H9 (cell line): ENCODE measurements around the gene COL5A2. TPM values are rescaled to one million over a fixed set of nuclear protein-coding genes. Genes with fewer than 3 reads are reported as not detected.
A peak's percentile ranks its signal among the peaks of the same experiment; 100 is the strongest.

Experiments used
- DNase-seq: peaks from one replicate; pipeline ENCODE4 v3.0.0-alpha.2; 2017
- H2AFZ ChIP-seq: one replicate; pipeline ENCODE4 v1.6.1; 2013; ENCODE audit warnings: mild to moderate bottlenecking, low read length, control low read depth, moderate library complexity
- H2AK5ac ChIP-seq: 2 replicates; pipeline ENCODE4 v1.6.1; 2013; ENCODE audit warnings: low read length, control low read depth, mixed read lengths; ENCODE audit not compliant: insufficient read length
- H2BK120ac ChIP-seq: one replicate; pipeline ENCODE4 v1.6.1; 2013; ENCODE audit warnings: low read depth, mild to moderate bottlenecking, low read length, control low read depth, inconsistent platforms; ENCODE audit not compliant: poor library complexity, severe bottlenecking
- H2BK12ac ChIP-seq: 2 replicates; pipeline ENCODE4 v1.6.1; 2013; ENCODE audit warnings: low read length, control low read depth, mixed read lengths, low read depth; ENCODE audit not compliant: insufficient read length
- H2BK15ac ChIP-seq: 2 replicates; pipeline ENCODE4 v1.6.1; 2013; ENCODE audit warnings: low read depth, low read length, control low read depth
- H2BK20ac ChIP-seq: one replicate; pipeline ENCODE4 v1.6.1; 2013; ENCODE audit warnings: low read depth, mild to moderate bottlenecking, low read length, control low read depth, inconsistent platforms; ENCODE audit not compliant: poor library complexity, severe bottlenecking
- H2BK5ac ChIP-seq: 2 replicates; pipeline ENCODE4 v1.6.1; 2013; ENCODE audit warnings: low read length, control low read depth, mixed read lengths; ENCODE audit not compliant: insufficient read length
- H3K14ac ChIP-seq: 2 replicates; pipeline ENCODE4 v1.6.1; 2013; ENCODE audit warnings: low read length, control low read depth; ENCODE audit not compliant: insufficient read depth
- H3K18ac ChIP-seq: 2 replicates; pipeline ENCODE4 v1.6.1; 2013; ENCODE audit warnings: low read depth, mild to moderate bottlenecking, mixed read lengths, low read length, control low read depth; ENCODE audit not compliant: insufficient read length
- H3K23ac ChIP-seq: 2 replicates; pipeline ENCODE4 v1.6.1; 2013; ENCODE audit warnings: low read length, control low read depth, mixed read lengths, low read depth; ENCODE audit not compliant: insufficient read length
- H3K23me2 ChIP-seq: 2 replicates; pipeline ENCODE4 v1.6.1; 2013; ENCODE audit warnings: low read depth, mild to moderate bottlenecking, mixed read lengths, low read length, control low read depth; ENCODE audit not compliant: insufficient read length, poor library complexity, severe bottlenecking
- H3K27ac ChIP-seq: 2 replicates; pipeline ENCODE4 v1.5.1; 2013; ENCODE audit warnings: low read length, control low read depth, mixed read lengths, low read depth; ENCODE audit not compliant: insufficient read length
- H3K27me3 ChIP-seq: 2 replicates; pipeline ENCODE4 v1.6.1; 2013; ENCODE audit warnings: low read length, control low read depth, inconsistent platforms; ENCODE audit not compliant: insufficient read depth
- H3K4ac ChIP-seq: 2 replicates; pipeline ENCODE4 v1.6.1; 2013; ENCODE audit warnings: low read depth, mild to moderate bottlenecking, control low read depth, inconsistent platforms, low read length, moderate library complexity
- H3K4me1 ChIP-seq: 2 replicates; pipeline ENCODE4 v1.6.1; 2013; ENCODE audit warnings: low read length, control low read depth, inconsistent platforms; ENCODE audit not compliant: insufficient read depth
- H3K4me2 ChIP-seq: 2 replicates; pipeline ENCODE4 v1.6.1; 2013; ENCODE audit warnings: low read length, control low read depth, mixed read lengths; ENCODE audit not compliant: insufficient read length, insufficient read depth
- H3K56ac ChIP-seq: 2 replicates; pipeline ENCODE4 v1.6.1; 2013; ENCODE audit warnings: low read depth, mild to moderate bottlenecking, mixed read lengths, low read length, control low read depth; ENCODE audit not compliant: insufficient read length
- H3K79me1 ChIP-seq: 2 replicates; pipeline ENCODE4 v1.6.1; 2013; ENCODE audit warnings: low read depth, mild to moderate bottlenecking, moderate library complexity, low read length, control low read depth, inconsistent platforms; ENCODE audit not compliant: insufficient read depth, poor library complexity, severe bottlenecking
- H3K79me2 ChIP-seq: 2 replicates; pipeline ENCODE4 v1.6.1; 2013; ENCODE audit warnings: low read length, control low read depth, inconsistent platforms; ENCODE audit not compliant: insufficient read depth
- H3K9ac ChIP-seq: 2 replicates; pipeline ENCODE4 v1.6.1; 2013; ENCODE audit warnings: low read length, control low read depth, mixed read lengths; ENCODE audit not compliant: insufficient read length; ENCODE audit errors: extremely low read depth
- H3K9me3 ChIP-seq: one replicate; pipeline ENCODE4 v1.6.1; 2013; ENCODE audit warnings: low read depth, low read length, inconsistent platforms; ENCODE audit not compliant: control insufficient read depth
- H3T11ph ChIP-seq: one replicate; pipeline ENCODE4 v1.6.1; 2013; ENCODE audit warnings: mild to moderate bottlenecking, low read length, control low read depth, inconsistent platforms
- H4K20me1 ChIP-seq: one replicate; pipeline ENCODE4 v1.6.1; 2013; ENCODE audit not compliant: control insufficient read depth, insufficient read length, insufficient read depth
- H4K5ac ChIP-seq: 2 replicates; pipeline ENCODE4 v1.6.1; 2013; ENCODE audit warnings: low read depth, mild to moderate bottlenecking, mixed read lengths, low read length, control low read depth; ENCODE audit not compliant: insufficient read length
- H4K8ac ChIP-seq: replicated peaks from 2 replicates; pipeline ENCODE4 v1.6.1; 2013; ENCODE audit warnings: low read length, control low read depth, mixed read lengths, low read depth; ENCODE audit not compliant: insufficient read length
- H4K91ac ChIP-seq: 2 replicates; pipeline ENCODE4 v1.6.1; 2013; ENCODE audit warnings: low read depth, mild to moderate bottlenecking, moderate library complexity, mixed read lengths, low read length, control low read depth; ENCODE audit not compliant: insufficient read length
- H3K27ac Mint-ChIP-seq, 3 experiments: 2 replicates in 2 of 3; 3 replicates in 1 of 3; pipeline ENCODE4 v1.8.0; 2020 to 2021; ENCODE audit warnings: mixed read lengths in 3 of 3, mild to moderate bottlenecking in 1 of 3, moderate library complexity in 1 of 3
- H3K27me3 Mint-ChIP-seq: 2 replicates; pipeline ENCODE4 v1.8.0; 2021; ENCODE audit warnings: low read depth, mild to moderate bottlenecking, moderate library complexity, mixed read lengths
- H3K36me3 Mint-ChIP-seq, 3 experiments: 2 replicates in 2 of 3; 3 replicates in 1 of 3; pipeline ENCODE4 v1.8.0; 2020 to 2021; ENCODE audit warnings: low read depth in 3 of 3, mixed read lengths in 3 of 3; ENCODE audit not compliant: insufficient read depth in 1 of 3
- H3K4me1 Mint-ChIP-seq, 2 experiments: 2 replicates each; pipeline ENCODE4 v1.8.0; 2020; ENCODE audit warnings: mixed read lengths in 2 of 2
- H3K4me3 Mint-ChIP-seq, 2 experiments: 2 replicates in 1 of 2; 3 replicates in 1 of 2; pipeline ENCODE4 v1.8.0; 2020 to 2021; ENCODE audit warnings: mild to moderate bottlenecking in 2 of 2, mixed read lengths in 2 of 2, moderate library complexity in 1 of 2
- H3K9me3 Mint-ChIP-seq, 2 experiments: 2 replicates in 1 of 2; 3 replicates in 1 of 2; pipeline ENCODE4 v1.8.0; 2020; ENCODE audit warnings: mild to moderate bottlenecking in 2 of 2, mixed read lengths in 2 of 2, moderate library complexity in 1 of 2
- WGBS: extraction: QIAGEN DNeasy Blood & Tissue Kit; methylation state at CpG from one replicate; pipeline ENCODE4 v1.1.7; 2013; ENCODE audit warnings: missing lambda C conversion rate, low lambda C conversion rate, mixed read lengths; ENCODE audit not compliant: insufficient read length; ENCODE audit errors: extremely low coverage; 5-methylcytosine and 5-hydroxymethylcytosine counted together
- total RNA-seq: library from RNA; stranded (reverse); gene quantifications from 2 replicates; pipeline ENCODE4 v1.2.1, GENCODE V29; 2021
- TF ChIP-seq, protein P1 (sequence below): fragments of 200-600 bp; sonication (generic); conservative IDR thresholded peaks from 3 replicates; pipeline ENCODE4 v1.8.0; 2021; ENCODE audit warnings: antibody characterized with exemption, mild to moderate bottlenecking

The COL5A2 gene
- total RNA-seq, 1 experiment from 2014 or later: 10.5 TPM

DNA sequence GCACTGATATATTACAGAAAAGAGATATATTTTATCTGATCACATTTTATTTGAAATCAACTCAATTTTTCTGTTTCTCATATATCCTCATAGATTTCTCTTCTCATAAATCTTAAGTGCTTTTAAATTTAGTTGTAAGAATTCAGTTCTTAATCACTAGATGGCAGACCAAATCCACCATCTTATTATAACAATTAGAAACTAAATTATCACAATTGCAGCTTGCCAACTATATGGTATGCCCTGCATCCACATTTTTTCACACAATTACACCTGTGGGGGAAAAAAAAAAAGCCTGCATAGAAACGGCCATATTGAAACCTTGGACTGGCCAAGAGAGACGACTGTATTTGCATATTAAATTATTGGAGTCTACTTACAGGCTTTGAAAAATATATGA lies 64.4 kb downstream of the COL5A2 start:
- no peak overlapping the region for H3K27ac ChIP-seq
- H3K4me1 Mint-ChIP-seq: peaks cover 7 to 17% of the 10 kb centered on the region in 2 experiments
- WGBS: no CpG with 5 or more reads among the region's 2 CpGs
- H3K23me2 ChIP-seq: no peaks in the 10 kb centered on the region
- no peak overlapping the region for H2BK12ac ChIP-seq
- H3K79me2 ChIP-seq: no peaks in the 10 kb centered on the region; the same call in 1 of the 2 replicates
- no peaks in the 10 kb centered on the region for H4K20me1 ChIP-seq
- H3K9ac ChIP-seq: no peak overlapping the region
- H3K27me3 Mint-ChIP-seq: no peaks in the 10 kb centered on the region
- no peak overlapping the region for H3K4me3 Mint-ChIP-seq
- no peak overlapping the region for H3K4ac ChIP-seq
- no peaks in the 10 kb centered on the region for H3K36me3 Mint-ChIP-seq
- no peak overlapping the region for H3K18ac ChIP-seq
- no peak overlapping the region for H2AFZ ChIP-seq
- no peaks in the 10 kb centered on the region for H3K27me3 ChIP-seq
- H3K9me3 ChIP-seq: no peaks in the 10 kb centered on the region
- no peak overlapping the region for H4K91ac ChIP-seq
- no peak overlapping the region for H3K4me2 ChIP-seq
- H2BK5ac ChIP-seq: no peak overlapping the region
- no peak overlapping the region for H2BK20ac ChIP-seq
- H3K4me1 ChIP-seq: peaks cover 6% of the 10 kb centered on the region; the same call in 1 of the 2 replicates
- no peak overlapping the region for H2BK120ac ChIP-seq
- DNase-seq: no peak
- H3K79me1 ChIP-seq: no peaks in the 10 kb centered on the region
- no peak overlapping the region for H3K27ac Mint-ChIP-seq
- no peak overlapping the region for H3T11ph ChIP-seq
- no peak overlapping the region for H2BK15ac ChIP-seq
- H4K8ac ChIP-seq: no peak overlapping the region
- no peak overlapping the region for H3K23ac ChIP-seq
- no peak overlapping the region for H4K5ac ChIP-seq
- TF ChIP-seq, protein P1, sequence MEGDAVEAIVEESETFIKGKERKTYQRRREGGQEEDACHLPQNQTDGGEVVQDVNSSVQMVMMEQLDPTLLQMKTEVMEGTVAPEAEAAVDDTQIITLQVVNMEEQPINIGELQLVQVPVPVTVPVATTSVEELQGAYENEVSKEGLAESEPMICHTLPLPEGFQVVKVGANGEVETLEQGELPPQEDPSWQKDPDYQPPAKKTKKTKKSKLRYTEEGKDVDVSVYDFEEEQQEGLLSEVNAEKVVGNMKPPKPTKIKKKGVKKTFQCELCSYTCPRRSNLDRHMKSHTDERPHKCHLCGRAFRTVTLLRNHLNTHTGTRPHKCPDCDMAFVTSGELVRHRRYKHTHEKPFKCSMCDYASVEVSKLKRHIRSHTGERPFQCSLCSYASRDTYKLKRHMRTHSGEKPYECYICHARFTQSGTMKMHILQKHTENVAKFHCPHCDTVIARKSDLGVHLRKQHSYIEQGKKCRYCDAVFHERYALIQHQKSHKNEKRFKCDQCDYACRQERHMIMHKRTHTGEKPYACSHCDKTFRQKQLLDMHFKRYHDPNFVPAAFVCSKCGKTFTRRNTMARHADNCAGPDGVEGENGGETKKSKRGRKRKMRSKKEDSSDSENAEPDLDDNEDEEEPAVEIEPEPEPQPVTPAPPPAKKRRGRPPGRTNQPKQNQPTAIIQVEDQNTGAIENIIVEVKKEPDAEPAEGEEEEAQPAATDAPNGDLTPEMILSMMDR: peak; percentile 23; the same call in 1 of the 3 replicates
- no peak overlapping the region for H2AK5ac ChIP-seq
- no peak overlapping the region for H3K14ac ChIP-seq
- H3K9me3 Mint-ChIP-seq: no peaks in the 10 kb centered on the region
- no peak overlapping the region for H3K56ac ChIP-seq
